A549 (cell line): Measurements from ENCODE around the gene PGK1.

Experiments
- CHD2 ChIP-seq: fragments of 150-350 bp; IDR thresholded peaks from 2 replicates; pipeline ENCODE4 v1.6.1; 2014; ENCODE audit warnings: low read length; ENCODE audit not compliant: partially characterized antibody
- EP300 ChIP-seq, 2 experiments: fragments of >200 bp; sonication (Bioruptor Twin); formaldehyde crosslinking; IDR thresholded peaks; 2 replicates in 1 of 2; 3 replicates in 1 of 2; pipeline ENCODE4 v1.6.1; 2016 to 2017
- NFE2L2 ChIP-seq: fragments of 150-350 bp; conservative IDR thresholded peaks from 2 replicates; pipeline ENCODE4 v1.6.1; 2014; ENCODE audit warnings: low read length
- TF ChIP-seq, protein P1 (sequence below): fragments of >200 bp; sonication (Bioruptor Twin); formaldehyde crosslinking; IDR thresholded peaks from 3 replicates; pipeline ENCODE4 v1.5.1; 2016
- TF ChIP-seq, protein P2 (sequence below): fragments of 200-600 bp; sonication (generic); IDR thresholded peaks from 2 replicates; pipeline ENCODE4 v1.6.1; 2016; ENCODE audit warnings: antibody characterized with exemption, mild to moderate bottlenecking, moderate library complexity

DNA sequence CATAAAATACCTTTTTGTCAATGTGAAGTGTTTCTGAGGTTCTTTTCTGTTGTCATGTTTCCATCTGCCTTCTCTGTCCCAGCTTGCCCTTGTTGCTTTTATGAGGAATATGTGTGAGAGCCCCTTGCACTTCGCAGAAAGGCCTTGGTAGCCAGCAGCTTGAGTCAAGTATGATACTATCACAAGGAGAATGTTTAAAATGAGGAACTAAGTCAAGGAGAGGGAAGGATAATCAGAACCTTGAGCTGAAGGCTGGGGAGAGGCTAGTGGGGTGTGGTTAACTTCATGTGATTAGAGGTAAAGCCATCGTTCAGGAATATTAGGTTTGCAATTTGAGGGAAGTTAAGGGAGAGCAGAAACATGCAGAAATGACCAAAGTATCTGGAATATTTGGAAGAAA is 12.7 kb downstream of the PGK1 start:
- TF ChIP-seq CHD2 (no peak), NFE2L2 (no peak), EP300 (IDR thresholded peaks at IDR 0.05) (no peak)
- TF ChIP-seq, protein P1, sequence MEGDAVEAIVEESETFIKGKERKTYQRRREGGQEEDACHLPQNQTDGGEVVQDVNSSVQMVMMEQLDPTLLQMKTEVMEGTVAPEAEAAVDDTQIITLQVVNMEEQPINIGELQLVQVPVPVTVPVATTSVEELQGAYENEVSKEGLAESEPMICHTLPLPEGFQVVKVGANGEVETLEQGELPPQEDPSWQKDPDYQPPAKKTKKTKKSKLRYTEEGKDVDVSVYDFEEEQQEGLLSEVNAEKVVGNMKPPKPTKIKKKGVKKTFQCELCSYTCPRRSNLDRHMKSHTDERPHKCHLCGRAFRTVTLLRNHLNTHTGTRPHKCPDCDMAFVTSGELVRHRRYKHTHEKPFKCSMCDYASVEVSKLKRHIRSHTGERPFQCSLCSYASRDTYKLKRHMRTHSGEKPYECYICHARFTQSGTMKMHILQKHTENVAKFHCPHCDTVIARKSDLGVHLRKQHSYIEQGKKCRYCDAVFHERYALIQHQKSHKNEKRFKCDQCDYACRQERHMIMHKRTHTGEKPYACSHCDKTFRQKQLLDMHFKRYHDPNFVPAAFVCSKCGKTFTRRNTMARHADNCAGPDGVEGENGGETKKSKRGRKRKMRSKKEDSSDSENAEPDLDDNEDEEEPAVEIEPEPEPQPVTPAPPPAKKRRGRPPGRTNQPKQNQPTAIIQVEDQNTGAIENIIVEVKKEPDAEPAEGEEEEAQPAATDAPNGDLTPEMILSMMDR: no peak
- TF ChIP-seq, protein P2, sequence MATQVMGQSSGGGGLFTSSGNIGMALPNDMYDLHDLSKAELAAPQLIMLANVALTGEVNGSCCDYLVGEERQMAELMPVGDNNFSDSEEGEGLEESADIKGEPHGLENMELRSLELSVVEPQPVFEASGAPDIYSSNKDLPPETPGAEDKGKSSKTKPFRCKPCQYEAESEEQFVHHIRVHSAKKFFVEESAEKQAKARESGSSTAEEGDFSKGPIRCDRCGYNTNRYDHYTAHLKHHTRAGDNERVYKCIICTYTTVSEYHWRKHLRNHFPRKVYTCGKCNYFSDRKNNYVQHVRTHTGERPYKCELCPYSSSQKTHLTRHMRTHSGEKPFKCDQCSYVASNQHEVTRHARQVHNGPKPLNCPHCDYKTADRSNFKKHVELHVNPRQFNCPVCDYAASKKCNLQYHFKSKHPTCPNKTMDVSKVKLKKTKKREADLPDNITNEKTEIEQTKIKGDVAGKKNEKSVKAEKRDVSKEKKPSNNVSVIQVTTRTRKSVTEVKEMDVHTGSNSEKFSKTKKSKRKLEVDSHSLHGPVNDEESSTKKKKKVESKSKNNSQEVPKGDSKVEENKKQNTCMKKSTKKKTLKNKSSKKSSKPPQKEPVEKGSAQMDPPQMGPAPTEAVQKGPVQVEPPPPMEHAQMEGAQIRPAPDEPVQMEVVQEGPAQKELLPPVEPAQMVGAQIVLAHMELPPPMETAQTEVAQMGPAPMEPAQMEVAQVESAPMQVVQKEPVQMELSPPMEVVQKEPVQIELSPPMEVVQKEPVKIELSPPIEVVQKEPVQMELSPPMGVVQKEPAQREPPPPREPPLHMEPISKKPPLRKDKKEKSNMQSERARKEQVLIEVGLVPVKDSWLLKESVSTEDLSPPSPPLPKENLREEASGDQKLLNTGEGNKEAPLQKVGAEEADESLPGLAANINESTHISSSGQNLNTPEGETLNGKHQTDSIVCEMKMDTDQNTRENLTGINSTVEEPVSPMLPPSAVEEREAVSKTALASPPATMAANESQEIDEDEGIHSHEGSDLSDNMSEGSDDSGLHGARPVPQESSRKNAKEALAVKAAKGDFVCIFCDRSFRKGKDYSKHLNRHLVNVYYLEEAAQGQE: no peak
